Naive thymus-derived CD8-positive, alpha-beta T cell (primary cell): ENCODE measurements around the gene POLR3GL. TPM values are rescaled to one million over a fixed set of nuclear protein-coding genes. Genes with fewer than 3 reads are reported as not detected.
A peak's percentile ranks its signal among the peaks of the same experiment; 100 is the strongest.

Experiments
- ATAC-seq, 2 donors: fragments of 150-1000 bp; cut with Tn5 transposase in 1 of 2; sonication (Bioruptor Pico), chemical (Tn5 transposase) in 1 of 2; 1 replicate in 1 of 2; 2 replicates in 1 of 2; pipeline ENCODE4 v1.10.0; 2021; ENCODE audit warnings: mild to moderate bottlenecking in 2 of 2, moderate library complexity in 2 of 2
- POLR2A ChIA-PET: fragments of 350-600 bp; sonication (Branson Sonifier 250); formaldehyde crosslinking; loops from one replicate; lab custom pipeline; 2021; ENCODE audit warnings: antibody characterized with exemption; lab: Charles Lee
- DNase-seq, 10 donors: peaks; one replicate each; pipeline versions ENCODE4 v3.0.0 to v3.0.0-alpha.2; 2020 to 2022
- H3K27ac Mint-ChIP-seq, 10 donors: one replicate each; pipeline ENCODE4 v1.8.0; 2020 to 2022; ENCODE audit warnings: mild to moderate bottlenecking in 10 of 10, mixed read lengths in 10 of 10, moderate library complexity in 4 of 10, inconsistent platforms in 1 of 10
- H3K27me3 Mint-ChIP-seq, 5 donors: one replicate each; pipeline ENCODE4 v1.8.0; 2021 to 2022; ENCODE audit warnings: mixed read lengths in 5 of 5
- H3K36me3 Mint-ChIP-seq, 3 donors: one replicate each; pipeline ENCODE4 v1.8.0; 2020 to 2022; ENCODE audit warnings: mixed read lengths in 3 of 3, mild to moderate bottlenecking in 2 of 3, inconsistent platforms in 1 of 3
- H3K4me1 Mint-ChIP-seq, 4 donors: one replicate each; pipeline ENCODE4 v1.8.0; 2021 to 2022; ENCODE audit warnings: mixed read lengths in 4 of 4
- H3K4me3 Mint-ChIP-seq, 10 donors: one replicate each; pipeline ENCODE4 v1.8.0; 2020 to 2022; ENCODE audit warnings: mild to moderate bottlenecking in 10 of 10, mixed read lengths in 10 of 10, moderate library complexity in 6 of 10, inconsistent platforms in 1 of 10
- H3K9me3 Mint-ChIP-seq, 9 donors: one replicate each; pipeline ENCODE4 v1.8.0; 2020 to 2022; ENCODE audit warnings: mixed read lengths in 9 of 9, mild to moderate bottlenecking in 3 of 9, inconsistent platforms in 1 of 9, moderate library complexity in 1 of 9
- polyA plus RNA-seq, 3 donors: library from polyadenylated mRNA; unstranded; fragments of 300-500 nt; fragmentation: Illumina TruSeq; gene quantifications; one replicate each; pipeline ENCODE4 v1.2.3, GENCODE V29; 2021
- total RNA-seq, 8 experiments: library from RNA in 2 of 8; stranded (reverse) in 2 of 8; gene quantifications; one replicate each; pipeline ENCODE4 v1.2.3 and lab custom pipeline; 2021 to 2026

POLR3GL gene
- total and polyA plus RNA-seq, 5 experiments from 2014 or later, result 32.5 to 101 (median 98.4) TPM

- peak; percentile 52 to 88 (median 72) for DNase-seq
- peak; percentile 24 to 26 for ATAC-seq
- peaks cover 8 to 40% (median 33%) of the 10 kb centered on the region in 4 donors for H3K4me1 Mint-ChIP-seq
- H3K27ac Mint-ChIP-seq, result no peak overlapping the region
- peaks cover 0 to 18% (median 2%) of the 10 kb centered on the region in 3 donors for H3K36me3 Mint-ChIP-seq
- no peaks in the 10 kb centered on the region for H3K27me3 Mint-ChIP-seq
- no peak overlapping the region for H3K4me3 Mint-ChIP-seq
- no peaks in the 10 kb centered on the region for H3K9me3 Mint-ChIP-seq
- POLR2A ChIA-PET, result interaction anchor here (0.6 to 30.6 kb wide), 10 partner anchors 8 to 118 kb away, joined by 3 to 1573 read pairs (median 6); partner anchors contain the start of genes ANKRD34A, LIX1L, PIAS3 and POLR3GL
Measured at GRCh38 chr1:145977486-145978470, 13.3 kb downstream of the POLR3GL start.

DNA sequence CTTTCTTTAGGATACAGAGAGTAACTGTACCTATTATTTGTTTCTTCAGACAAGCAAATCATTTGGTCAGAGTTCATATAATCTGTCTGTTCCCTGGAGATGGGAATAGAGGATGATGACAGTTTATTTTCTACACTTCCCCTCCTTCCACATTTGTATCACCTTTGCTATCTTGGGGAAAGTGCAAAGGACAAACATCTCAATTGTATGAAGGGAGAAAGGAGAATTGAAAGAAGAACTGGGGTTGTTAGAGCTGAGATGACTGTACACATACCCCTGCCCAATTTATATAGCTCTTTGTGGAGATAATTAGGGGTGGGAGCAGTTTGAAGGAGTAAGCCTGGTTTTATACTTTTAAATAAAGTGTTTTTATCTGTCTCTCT, 14.0 kb downstream of the POLR3GL start:
- no peak for DNase-seq
- H3K4me3 Mint-ChIP-seq, result no peak overlapping the region
- H3K4me1 Mint-ChIP-seq, result peaks cover 3 to 41% (median 34%) of the 10 kb centered on the region in 4 donors
- H3K27me3 Mint-ChIP-seq, result no peaks in the 10 kb centered on the region
- POLR2A ChIA-PET, result interaction anchor here (1.5 to 30.6 kb wide), 8 partner anchors 17 to 133 kb away, joined by 4 to 1573 read pairs (median 11); partner anchors contain the start of genes ANKRD34A, LIX1L, NUDT17 and POLR3GL
- no peaks in the 10 kb centered on the region for H3K9me3 Mint-ChIP-seq
- no peak overlapping the region for H3K27ac Mint-ChIP-seq
- no peak for ATAC-seq
- H3K36me3 Mint-ChIP-seq, result peaks cover 0 to 16% (median 2%) of the 10 kb centered on the region in 3 donors

GRCh38 chr1:145978854-145979745, 14.6 kb downstream of the POLR3GL start:
- Mint-ChIP-seq H3K4me1 (peaks cover 2 to 45% (median 39%) of the 10 kb centered on the region in 4 donors), H3K9me3 (no peaks in the 10 kb centered on the region), H3K27ac (no peak overlapping the region), H3K36me3 (peaks cover 0 to 16% (median 1%) of the 10 kb centered on the region in 3 donors), H3K4me3 (no peak overlapping the region), H3K27me3 (no peaks in the 10 kb centered on the region)
- ATAC-seq (peak; percentile 74 to 79), DNase-seq (peak; percentile 42 to 91 (median 78))
- POLR2A ChIA-PET, result interaction anchor here (0.9 to 30.6 kb wide), 9 partner anchors 18 to 134 kb away, joined by 3 to 1573 read pairs (median 9); partner anchors contain the start of genes ANKRD34A, LIX1L, NUDT17 and POLR3GL

DNA sequence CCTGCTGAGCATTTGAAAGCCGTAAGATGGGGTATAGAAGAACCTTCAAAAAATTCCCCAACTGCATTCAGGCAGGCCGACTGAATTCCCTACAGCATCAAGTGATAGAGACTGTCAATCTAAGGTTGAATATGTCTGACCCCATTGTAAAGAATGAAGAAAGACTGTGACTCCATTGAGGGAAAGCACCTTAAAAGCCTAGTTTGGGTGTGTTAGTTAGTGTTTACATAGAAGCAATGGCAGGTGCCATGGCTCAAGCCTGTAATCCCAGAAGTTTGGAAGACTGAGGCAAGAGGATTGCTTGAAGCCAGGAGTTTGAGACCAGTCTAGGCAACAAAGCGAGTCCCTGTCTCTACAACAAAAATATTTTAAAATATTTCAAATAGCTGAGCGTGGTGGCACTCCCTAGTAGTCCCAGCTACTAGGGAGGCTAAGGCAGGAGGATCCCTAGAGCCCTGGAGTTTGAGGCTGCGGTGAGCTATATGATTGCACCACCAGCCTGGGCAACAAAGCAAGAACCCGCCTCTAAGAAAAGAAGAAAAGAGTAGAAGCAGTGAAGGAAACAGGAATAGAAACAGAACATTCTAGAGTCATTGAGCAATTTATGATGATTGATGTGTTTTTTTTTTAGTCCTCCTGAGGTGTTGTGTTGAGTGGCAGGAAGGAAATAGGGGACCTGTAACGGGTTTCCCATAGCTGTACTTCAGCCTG, 15.4 kb downstream of the POLR3GL start:
- peaks cover 7 to 42% (median 39%) of the 10 kb centered on the region in 4 donors for H3K4me1 Mint-ChIP-seq
- DNase-seq (peak in 2 of 10 donors; percentile 65 to 68), ATAC-seq (peak; percentile 36 to 59)
- POLR2A ChIA-PET, result interaction anchor here (0.9 to 30.6 kb wide), 10 partner anchors 18 to 135 kb away, joined by 3 to 1573 read pairs (median 9); partner anchors contain the start of genes ANKRD34A, LIX1L, NUDT17 and POLR3GL
- H3K9me3 Mint-ChIP-seq, result no peaks in the 10 kb centered on the region
- H3K27ac Mint-ChIP-seq, result no peak overlapping the region
- H3K36me3 Mint-ChIP-seq, result peaks cover 0 to 13% (median 0%) of the 10 kb centered on the region in 3 donors
- H3K4me3 Mint-ChIP-seq, result no peak overlapping the region
- H3K27me3 Mint-ChIP-seq, result no peaks in the 10 kb centered on the region

GRCh38 chr1:145980457-145980994, 16.0 kb downstream of the POLR3GL start:
- POLR2A ChIA-PET, result interaction anchor here (0.6 to 30.6 kb wide), 9 partner anchors 19 to 135 kb away, joined by 4 to 1573 read pairs (median 9); partner anchors contain the start of genes ANKRD34A, LIX1L, NUDT17 and POLR3GL
- no peaks in the 10 kb centered on the region for H3K27me3 Mint-ChIP-seq
- H3K4me1 Mint-ChIP-seq, result peaks cover 13 to 45% (median 42%) of the 10 kb centered on the region in 4 donors
- DNase-seq (no peak), ATAC-seq (no peak)
- H3K9me3 Mint-ChIP-seq, result no peaks in the 10 kb centered on the region
- peak overlapping the region in 1 of 10 donors; percentile 85 for H3K27ac Mint-ChIP-seq
- peaks cover 0 to 10% (median 0%) of the 10 kb centered on the region in 3 donors for H3K36me3 Mint-ChIP-seq
- no peak overlapping the region for H3K4me3 Mint-ChIP-seq

- H3K36me3 Mint-ChIP-seq, result peaks cover 0 to 4% (median 0%) of the 10 kb centered on the region in 3 donors
- H3K4me3 Mint-ChIP-seq, result peak overlapping the region in 7 of 10 donors; percentile 0 to 51 (median 25)
- DNase-seq (no peak), ATAC-seq (no peak)
- no peaks in the 10 kb centered on the region for H3K9me3 Mint-ChIP-seq
- H3K4me1 Mint-ChIP-seq, result peaks cover 26 to 55% (median 50%) of the 10 kb centered on the region in 4 donors
- peak overlapping the region in 5 of 10 donors; percentile 40 to 80 (median 61) for H3K27ac Mint-ChIP-seq
- POLR2A ChIA-PET, result interaction anchor here (0.6 to 30.6 kb wide), 6 partner anchors 18 to 1103 kb away, joined by 3 to 1573 read pairs (median 16); partner anchors contain the start of genes ANKRD34A, LIX1L, POLR3GL and RBM8A
- no peaks in the 10 kb centered on the region for H3K27me3 Mint-ChIP-seq
Measured at GRCh38 chr1:145982010-145982723, 17.7 kb downstream of the POLR3GL start.

GRCh38 chr1:145983206-145983675, 18.8 kb downstream of the POLR3GL start:
- Mint-ChIP-seq H3K4me1 (peaks cover 35 to 63% (median 52%) of the 10 kb centered on the region in 4 donors), H3K36me3 (no peaks in the 10 kb centered on the region), H3K27me3 (no peaks in the 10 kb centered on the region), H3K27ac (peak overlapping the region in 7 of 10 donors; percentile 2 to 81 (median 50)), H3K9me3 (no peaks in the 10 kb centered on the region), H3K4me3 (peak overlapping the region in 7 of 10 donors; percentile 0 to 58 (median 27))
- POLR2A ChIA-PET, result interaction anchor here (25.2 to 30.6 kb wide), 2 partner anchors 17 to 22 kb away, joined by 462 to 1573 read pairs; partner anchors contain the start of genes ANKRD34A, LIX1L, POLR3GL and TXNIP
- ATAC-seq, result no peak
- DNase-seq, result no peak

DNA sequence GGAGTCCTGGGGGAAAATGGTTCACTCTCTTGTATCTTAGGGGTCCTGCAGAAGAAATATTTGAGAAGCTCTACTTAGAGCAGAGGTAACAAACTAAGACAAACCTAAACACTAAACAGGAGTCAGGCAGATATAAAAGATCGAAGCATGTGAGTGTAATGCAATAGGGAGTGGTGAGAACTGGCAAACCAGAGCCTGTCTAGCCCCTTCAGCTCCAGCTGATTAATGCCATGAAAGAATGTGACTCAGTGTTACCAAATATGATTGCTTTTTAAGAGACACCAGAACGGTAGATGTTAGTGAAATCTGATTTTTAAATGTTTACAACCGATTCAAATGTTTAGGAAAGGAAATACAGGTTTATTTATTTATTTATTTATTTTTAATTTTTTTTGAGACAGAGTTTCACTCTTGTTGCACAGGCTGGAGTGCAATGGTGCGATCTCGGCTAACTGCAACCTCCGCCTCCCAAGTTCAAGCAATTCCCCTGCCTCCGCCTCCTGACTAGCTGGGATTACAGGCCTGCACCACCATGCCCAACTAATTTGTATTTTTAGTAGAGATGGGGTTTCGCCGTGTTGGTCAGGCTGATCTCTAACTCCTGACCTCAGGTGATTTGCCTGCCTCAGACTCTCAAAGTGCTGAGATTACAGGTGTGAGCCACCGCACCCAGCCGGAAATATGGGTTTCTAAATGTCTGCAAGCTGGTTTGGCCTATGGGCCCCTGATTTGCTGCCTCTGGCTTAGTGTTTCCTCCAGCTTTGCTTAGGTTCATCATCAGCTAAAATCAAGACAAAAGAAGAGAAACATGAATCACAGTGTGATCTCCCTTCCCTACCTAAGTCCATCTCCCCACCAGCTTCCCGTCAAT, 19.7 kb downstream of the POLR3GL start:
- peaks cover 43 to 72% (median 58%) of the 10 kb centered on the region in 4 donors for H3K4me1 Mint-ChIP-seq
- POLR2A ChIA-PET, result interaction anchor here (1.0 to 30.6 kb wide), 3 partner anchors 16 to 57 kb away, joined by 3 to 1573 read pairs (median 462); partner anchors contain the start of genes ANKRD34A, LIX1L, POLR3GL and RBM8A
- DNase-seq (peak in 1 of 10 donors; percentile 24), ATAC-seq (no peak)
- no peaks in the 10 kb centered on the region for H3K27me3 Mint-ChIP-seq
- peak overlapping the region; percentile 29 to 75 (median 70) for H3K4me3 Mint-ChIP-seq
- peaks cover 0 to 3% (median 0%) of the 10 kb centered on the region in 9 donors for H3K9me3 Mint-ChIP-seq
- H3K27ac Mint-ChIP-seq, result peak overlapping the region in 9 of 10 donors; percentile 61 to 95 (median 89)
- no peaks in the 10 kb centered on the region for H3K36me3 Mint-ChIP-seq

GRCh38 chr1:145985129-145985501, 20.6 kb downstream of the POLR3GL start:
- POLR2A ChIA-PET, result interaction anchor here (1.0 to 30.6 kb wide), 3 partner anchors 15 to 57 kb away, joined by 3 to 1573 read pairs (median 462); partner anchors contain the start of genes ANKRD34A, LIX1L, POLR3GL and RBM8A
- H3K27me3 Mint-ChIP-seq, result no peaks in the 10 kb centered on the region
- no peak for DNase-seq
- no peaks in the 10 kb centered on the region for H3K36me3 Mint-ChIP-seq
- no peak for ATAC-seq
- peaks cover 44 to 77% (median 61%) of the 10 kb centered on the region in 4 donors for H3K4me1 Mint-ChIP-seq
- peaks cover 0 to 3% (median 0%) of the 10 kb centered on the region in 9 donors for H3K9me3 Mint-ChIP-seq
- peak overlapping the region in 9 of 10 donors; percentile 38 to 95 (median 89) for H3K27ac Mint-ChIP-seq
- peak overlapping the region; percentile 29 to 75 (median 70) for H3K4me3 Mint-ChIP-seq
